Central memory CD8-positive, alpha-beta T cell (primary cell): ENCODE data around the gene CACNA2D2.

Experiments used
- ATAC-seq: fragments of 150-1000 bp; cut with Tn5 transposase; replicated peaks from 2 replicates; pipeline ENCODE4 v1.10.0; 2022; ENCODE audit warnings: mild to moderate bottlenecking, moderate FRiP score, moderate number of reproducible peaks; ENCODE audit not compliant: poor library complexity, severe bottlenecking; ENCODE audit errors: extremely low read depth
- DNase-seq, 2 donors: peaks; one replicate each; pipeline ENCODE4 v3.0.0; 2021; ENCODE audit warnings: low spot score in 2 of 2
- H3K27ac Mint-ChIP-seq: one replicate; pipeline ENCODE4 v1.8.0; 2022; ENCODE audit warnings: low read depth, mild to moderate bottlenecking, moderate library complexity, mixed read lengths
- H3K27me3 Mint-ChIP-seq: one replicate; pipeline ENCODE4 v1.8.0; 2022; ENCODE audit warnings: mixed read lengths
- H3K36me3 Mint-ChIP-seq: one replicate; pipeline ENCODE4 v1.8.0; 2022; ENCODE audit warnings: mild to moderate bottlenecking, moderate library complexity, mixed read lengths; ENCODE audit not compliant: insufficient read depth
- H3K4me1 Mint-ChIP-seq: one replicate; pipeline ENCODE4 v1.8.0; 2022; ENCODE audit warnings: mixed read lengths
- H3K4me3 Mint-ChIP-seq: one replicate; pipeline ENCODE4 v1.8.0; 2022; ENCODE audit warnings: mild to moderate bottlenecking, moderate library complexity, mixed read lengths
- H3K9me3 Mint-ChIP-seq: one replicate; pipeline ENCODE4 v1.8.0; 2022; ENCODE audit warnings: mixed read lengths

Gene CACNA2D2

GRCh38 chr3:50503504-50504342 lies at the start of gene CACNA2D2:
Gene CACNA2D2, minus strand, starts transcription at chr3:50503634. Its CDS starts 211 bp downstream, at chr3:50503423.
- Mint-ChIP-seq H3K9me3 (no peaks in the 10 kb centered on the region), H3K36me3 (peaks cover 5% of the 10 kb centered on the region), H3K4me3 (peak within 1 kb of the TSS; percentile 81), H3K27me3 (peaks cover 19% of the 10 kb centered on the region), H3K4me1 (peaks cover 39% of the 10 kb centered on the region), H3K27ac (no peak within 1 kb of the TSS)
- ATAC-seq: peak; percentile 88
- peak; percentile 58 to 69 for DNase-seq

DNA sequence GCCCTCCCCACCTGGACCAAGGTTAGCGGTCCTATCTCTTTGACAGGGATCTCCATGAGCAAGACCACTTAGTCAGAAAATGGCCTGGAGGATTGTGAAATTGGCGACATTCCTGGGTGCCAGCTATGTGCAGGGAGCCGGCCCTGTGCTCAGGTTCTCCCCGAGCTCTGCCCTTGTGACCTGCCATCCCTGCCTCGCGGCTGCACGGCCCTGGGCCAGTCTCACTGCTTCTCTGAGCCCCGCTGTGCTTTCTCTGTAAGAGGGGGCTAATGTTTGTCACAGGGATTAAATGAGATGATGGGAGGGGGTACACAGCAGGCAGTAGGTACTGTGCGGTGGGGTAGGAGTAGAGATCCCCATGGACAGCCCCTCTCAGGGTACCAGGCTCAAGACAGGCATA lies 49.2 kb upstream of the CACNA2D2 start:
- peaks cover 1% of the 10 kb centered on the region for H3K36me3 Mint-ChIP-seq
- H3K27ac Mint-ChIP-seq: no peak overlapping the region
- H3K4me1 Mint-ChIP-seq: peaks cover 12% of the 10 kb centered on the region
- no peaks in the 10 kb centered on the region for H3K27me3 Mint-ChIP-seq
- no peak for DNase-seq
- ATAC-seq: no peak
- H3K4me3 Mint-ChIP-seq: no peak overlapping the region
- H3K9me3 Mint-ChIP-seq: no peaks in the 10 kb centered on the region

- H3K4me3 Mint-ChIP-seq: no peak overlapping the region
- peaks cover 1% of the 10 kb centered on the region for H3K36me3 Mint-ChIP-seq
- DNase-seq (no peak), ATAC-seq (no peak)
- H3K27me3 Mint-ChIP-seq: no peaks in the 10 kb centered on the region
- H3K27ac Mint-ChIP-seq: no peak overlapping the region
- H3K9me3 Mint-ChIP-seq: no peaks in the 10 kb centered on the region
- H3K4me1 Mint-ChIP-seq: peaks cover 12% of the 10 kb centered on the region
Observed at GRCh38 chr3:50551681-50552435, 48.4 kb upstream of the CACNA2D2 start.

- H3K36me3 Mint-ChIP-seq: peaks cover 1% of the 10 kb centered on the region
- no peak overlapping the region for H3K27ac Mint-ChIP-seq
- no peak overlapping the region for H3K4me3 Mint-ChIP-seq
- H3K9me3 Mint-ChIP-seq: no peaks in the 10 kb centered on the region
- no peaks in the 10 kb centered on the region for H3K27me3 Mint-ChIP-seq
- peaks cover 12% of the 10 kb centered on the region for H3K4me1 Mint-ChIP-seq
- ATAC-seq (no peak), DNase-seq (no peak)
Observed at GRCh38 chr3:50551054-50551659, 47.7 kb upstream of the CACNA2D2 start.

DNA sequence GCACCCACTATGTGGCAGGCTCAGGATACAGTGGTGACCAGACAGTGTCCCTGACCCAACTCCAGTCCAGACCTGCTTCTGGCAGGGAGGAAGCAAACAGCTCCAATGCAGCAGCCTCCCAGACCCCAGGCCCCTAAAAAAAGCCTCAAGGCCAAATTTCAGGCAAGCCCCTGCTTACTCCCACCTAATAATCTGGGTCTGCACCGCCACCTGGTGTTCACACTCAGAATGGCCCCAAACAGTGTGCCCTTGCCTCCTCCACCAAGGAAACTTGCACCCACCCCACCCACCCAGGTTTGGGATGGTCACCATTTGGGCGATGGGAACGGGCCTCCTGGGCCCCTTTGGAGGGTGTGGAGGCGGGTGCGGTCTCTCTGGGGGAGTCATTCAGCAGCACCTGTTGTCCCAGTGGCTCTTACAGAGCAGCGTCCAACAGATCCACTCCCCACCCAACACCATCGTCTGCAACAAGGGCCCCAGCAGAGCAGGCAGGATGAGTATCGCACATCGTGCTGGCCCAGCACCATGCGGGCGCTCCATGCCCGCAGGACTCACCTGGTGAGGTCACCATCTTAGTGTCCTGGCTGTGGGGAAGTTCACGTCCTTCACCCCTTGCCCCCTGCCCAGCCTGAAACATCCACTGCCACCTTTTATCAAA lies 46.8 kb upstream of the CACNA2D2 start:
- ATAC-seq: no peak
- peak; percentile 44 to 63 for DNase-seq
- peaks cover 1% of the 10 kb centered on the region for H3K36me3 Mint-ChIP-seq
- H3K27ac Mint-ChIP-seq: no peak overlapping the region
- no peak overlapping the region for H3K4me3 Mint-ChIP-seq
- H3K4me1 Mint-ChIP-seq: peaks cover 12% of the 10 kb centered on the region
- H3K27me3 Mint-ChIP-seq: no peaks in the 10 kb centered on the region
- H3K9me3 Mint-ChIP-seq: no peaks in the 10 kb centered on the region

DNA sequence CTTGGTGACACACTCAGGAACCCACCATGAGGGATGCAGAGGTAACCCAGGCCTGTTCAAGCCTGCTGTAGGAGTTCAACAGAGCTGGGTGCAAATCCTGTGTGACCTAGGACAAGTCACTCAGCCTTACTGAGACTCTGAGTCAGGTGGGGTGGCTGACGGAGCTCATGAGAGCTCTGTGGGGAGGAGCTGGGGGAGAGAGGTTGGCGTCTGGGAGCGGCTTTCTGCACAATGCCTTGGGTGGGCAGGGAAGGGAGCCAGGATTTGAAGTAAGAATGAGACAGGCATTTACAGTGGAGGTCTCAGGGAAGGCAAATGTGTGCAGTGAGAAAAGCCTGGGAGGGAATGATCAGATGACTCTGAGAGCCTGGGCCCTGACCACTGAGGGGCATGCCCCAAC lies 45.8 kb upstream of the CACNA2D2 start:
- Mint-ChIP-seq H3K9me3 (no peaks in the 10 kb centered on the region), H3K27ac (no peak overlapping the region), H3K4me1 (peaks cover 15% of the 10 kb centered on the region), H3K36me3 (peaks cover 1% of the 10 kb centered on the region), H3K4me3 (no peak overlapping the region), H3K27me3 (no peaks in the 10 kb centered on the region)
- ATAC-seq (no peak), DNase-seq (no peak)

DNA sequence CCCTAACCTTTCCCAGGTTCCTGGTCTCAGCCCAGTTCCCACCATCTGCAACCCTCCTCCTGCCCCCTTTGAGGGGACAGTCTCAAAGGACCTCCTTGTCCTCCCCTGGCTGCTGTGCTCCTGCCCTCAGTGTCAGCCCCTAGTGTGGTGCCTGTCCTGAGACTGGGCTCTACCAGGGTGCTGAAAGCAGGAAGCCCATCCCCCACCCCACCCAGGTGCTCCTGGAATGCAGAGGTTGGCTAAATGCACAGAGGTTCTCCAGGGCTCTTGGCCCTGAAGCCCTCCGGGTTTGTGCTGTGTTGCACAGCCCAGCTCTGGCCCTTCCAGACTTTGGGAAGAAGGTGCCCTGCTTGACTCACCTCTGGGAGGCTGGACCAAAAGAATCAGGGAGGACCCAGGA lies 42.3 kb upstream of the CACNA2D2 start:
- Mint-ChIP-seq H3K27me3 (no peaks in the 10 kb centered on the region), H3K4me1 (peaks cover 20% of the 10 kb centered on the region), H3K27ac (no peak overlapping the region), H3K36me3 (peaks cover 5% of the 10 kb centered on the region), H3K9me3 (no peaks in the 10 kb centered on the region), H3K4me3 (no peak overlapping the region)
- ATAC-seq (no peak), DNase-seq (no peak)

DNA sequence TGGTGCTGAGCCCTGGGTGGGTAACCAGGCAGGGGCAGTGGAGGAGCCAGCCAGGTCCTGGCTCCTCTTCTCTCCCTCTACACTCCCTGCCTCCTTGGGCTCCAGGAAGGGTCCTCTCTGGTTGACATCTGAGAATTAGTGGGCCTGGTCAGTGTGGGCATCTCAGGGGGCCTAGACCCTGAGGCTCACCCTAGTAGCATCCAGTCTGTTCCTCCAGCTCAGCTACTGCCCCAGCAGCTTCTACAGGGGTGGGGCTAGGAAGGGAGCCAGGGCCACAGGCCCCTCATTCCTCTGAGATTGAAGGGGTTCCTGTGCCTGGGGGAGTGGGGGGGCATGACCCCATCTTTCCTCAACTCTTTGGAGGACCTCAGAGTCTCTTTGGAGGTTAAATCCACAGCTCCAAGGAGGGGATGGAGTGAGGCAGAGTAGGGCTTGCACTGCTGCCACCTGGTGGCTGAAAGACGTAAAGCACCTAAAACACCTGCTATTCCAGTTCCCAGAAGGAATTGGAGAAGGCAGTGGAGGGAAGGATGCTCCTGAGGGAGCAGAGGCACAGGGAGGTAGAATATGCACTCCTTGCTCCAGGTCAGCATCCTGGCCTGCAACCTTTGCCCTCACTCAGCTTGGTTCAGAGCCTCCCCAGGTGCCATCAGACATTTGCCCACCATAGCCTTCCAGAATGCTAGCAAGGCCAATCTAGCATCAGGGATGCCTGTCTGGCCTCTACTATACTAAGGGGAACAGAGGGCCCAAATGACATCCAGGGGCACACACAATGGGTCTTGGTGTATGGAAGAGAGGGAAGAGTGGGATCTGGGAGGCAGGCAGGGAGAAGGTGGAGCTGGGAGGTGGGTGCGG lies 39.0 kb upstream of the CACNA2D2 start:
- no peak for ATAC-seq
- Mint-ChIP-seq H3K27ac (no peak overlapping the region), H3K4me3 (no peak overlapping the region), H3K4me1 (peaks cover 20% of the 10 kb centered on the region), H3K36me3 (peaks cover 5% of the 10 kb centered on the region), H3K27me3 (peaks cover 17% of the 10 kb centered on the region), H3K9me3 (no peaks in the 10 kb centered on the region)
- DNase-seq: peak; percentile 32 to 57

DNA sequence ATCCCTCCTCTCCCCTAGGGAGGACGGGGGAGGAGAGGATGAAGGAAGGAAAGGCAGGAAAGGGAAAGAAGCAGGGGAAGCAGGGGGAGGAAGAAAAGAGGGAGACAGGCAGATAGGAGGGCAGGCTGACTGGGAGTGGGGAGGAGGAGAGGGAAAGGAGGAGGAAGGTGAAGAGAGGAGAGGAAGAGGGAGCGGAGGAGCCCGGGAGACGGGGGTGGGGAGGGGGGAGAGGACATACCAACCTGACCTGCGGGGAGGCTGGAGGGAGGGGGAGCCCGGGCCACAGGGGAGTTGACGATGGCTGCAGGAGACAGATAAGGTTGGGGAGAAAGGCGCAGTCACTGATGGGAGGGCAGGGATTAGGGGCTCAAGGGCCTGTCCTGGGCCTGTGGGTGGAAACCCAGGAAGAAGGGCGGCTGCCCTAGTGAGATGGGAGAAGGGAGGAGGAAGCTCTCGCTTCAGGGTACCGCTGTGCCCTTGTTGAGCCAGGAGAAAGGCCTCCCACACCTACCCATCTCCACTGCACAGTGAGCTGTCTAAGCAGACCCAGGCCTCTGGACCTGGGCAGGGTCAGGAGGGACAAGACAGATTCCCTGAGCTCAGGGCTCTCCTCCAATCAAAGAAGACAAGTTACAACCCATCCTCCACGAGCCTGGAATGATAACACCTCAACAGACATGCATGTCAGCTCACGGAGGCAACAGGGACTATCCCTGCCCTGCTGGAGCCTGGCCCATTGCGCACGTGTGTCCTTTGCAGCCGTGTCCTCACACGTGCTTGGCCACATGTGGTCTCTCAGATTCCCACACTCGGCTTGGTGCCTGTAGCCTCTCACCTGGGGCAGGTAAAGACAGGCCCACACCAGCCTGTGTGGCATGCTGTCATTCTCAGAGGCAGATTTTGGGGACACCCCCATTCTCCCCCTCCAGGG lies 36.2 kb upstream of the CACNA2D2 start:
- Mint-ChIP-seq H3K4me1 (peaks cover 22% of the 10 kb centered on the region), H3K27ac (no peak overlapping the region), H3K36me3 (peaks cover 5% of the 10 kb centered on the region), H3K27me3 (peaks cover 45% of the 10 kb centered on the region), H3K9me3 (no peaks in the 10 kb centered on the region), H3K4me3 (no peak overlapping the region)
- ATAC-seq: no peak
- no peak for DNase-seq

GRCh38 chr3:50537421-50538129 lies 34.1 kb upstream of the CACNA2D2 start:
- peaks cover 50% of the 10 kb centered on the region for H3K27me3 Mint-ChIP-seq
- H3K36me3 Mint-ChIP-seq: peaks cover 5% of the 10 kb centered on the region
- no peaks in the 10 kb centered on the region for H3K9me3 Mint-ChIP-seq
- peaks cover 20% of the 10 kb centered on the region for H3K4me1 Mint-ChIP-seq
- no peak overlapping the region for H3K27ac Mint-ChIP-seq
- DNase-seq (no peak), ATAC-seq (no peak)
- H3K4me3 Mint-ChIP-seq: no peak overlapping the region
